Bone marrow (tissue), 2 donors: ENCODE results near the gene ADCY9.
"Not testable (repeated sequence)": the region's sequence is repeated elsewhere in the genome, so short reads cannot be mapped to it uniquely, and the experiment has no call there.

Experiments used
- DNase-seq, 2 donors: peaks; one replicate each; lab custom pipeline; 2025; lab: John Stamatoyannopoulos, UW

Gene ADCY9

GRCh38 chr16:4116325-4117249 lies at the start of gene ADCY9:
Gene ADCY9 (minus strand): TSS chr16:4116442. CDS start chr16:4115442, 1,000 bp downstream.
- DNase-seq, result peak; percentile 26 to 45

GRCh38 chr16:4160658-4161430 lies 44.6 kb upstream of the ADCY9 start:
- no peak for DNase-seq

- DNase-seq, result no peak
Observed at GRCh38 chr16:4159726-4160125, 43.5 kb upstream of the ADCY9 start.

DNA sequence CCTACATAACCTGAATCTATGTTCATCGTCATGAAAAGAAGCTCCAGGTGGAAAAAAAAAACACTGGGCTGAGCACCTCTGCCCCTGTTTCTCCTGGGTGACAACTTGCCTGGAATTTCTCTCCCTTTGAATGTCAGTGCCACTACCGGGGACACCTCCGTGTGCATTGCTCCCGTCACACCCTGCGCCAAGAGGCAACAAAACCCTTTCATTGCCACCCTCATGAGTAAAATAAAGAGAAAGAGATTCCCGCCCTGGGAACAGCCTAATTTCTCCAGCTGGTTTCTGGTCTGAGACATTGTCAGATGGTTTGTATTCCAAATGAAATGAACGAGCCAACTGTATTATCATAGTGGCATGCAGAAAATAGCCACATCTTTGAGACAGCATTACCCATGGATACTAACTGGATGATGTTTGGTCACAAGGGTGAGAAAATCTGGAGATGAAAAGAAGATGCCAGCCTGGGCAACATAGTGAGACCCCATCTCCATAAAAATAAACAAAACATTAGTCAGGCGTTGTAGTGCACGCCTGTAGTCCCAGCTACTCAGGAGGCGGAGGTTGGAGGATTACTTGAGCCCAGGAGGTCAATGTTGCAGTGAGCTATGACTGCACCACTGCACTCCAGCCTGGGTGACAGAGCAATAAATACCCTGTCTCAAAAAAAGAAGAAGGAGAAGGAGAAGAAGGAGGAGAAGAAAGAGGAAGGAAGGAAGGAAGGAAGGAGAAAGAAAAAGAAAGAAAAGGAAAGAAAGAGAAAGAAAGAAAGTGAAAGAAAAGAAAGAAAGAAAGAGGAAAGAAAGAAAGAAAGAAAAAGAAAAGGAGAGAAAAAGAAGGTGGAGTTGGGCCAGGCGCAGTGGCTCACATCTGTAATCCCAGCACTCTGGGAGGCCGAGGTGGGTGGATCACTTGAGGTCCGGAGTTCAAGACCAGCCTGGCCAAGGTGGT lies 42.2 kb upstream of the ADCY9 start:
- DNase-seq, result no peak

DNA sequence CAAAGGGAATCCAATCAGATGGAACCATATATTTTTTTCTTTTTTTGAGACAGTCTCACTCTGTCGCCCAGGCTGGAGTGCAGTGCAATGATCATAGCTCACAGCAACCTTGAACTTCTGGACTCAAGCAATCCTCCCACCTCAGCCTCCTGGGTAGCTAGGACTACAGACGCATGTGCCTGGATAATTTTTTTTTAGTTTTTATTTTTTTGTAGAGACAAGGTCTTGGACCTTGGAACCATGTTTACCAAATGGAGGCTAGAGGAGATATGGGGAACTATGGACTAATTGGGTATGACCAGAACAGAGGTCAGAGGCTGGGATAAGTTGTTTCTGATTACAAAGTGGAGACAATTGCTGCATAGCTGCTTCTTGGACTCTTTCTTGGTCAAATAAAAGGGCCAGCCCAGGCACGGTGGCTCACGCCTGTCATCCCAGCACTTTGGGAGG lies 41.2 kb upstream of the ADCY9 start:
- DNase-seq, result no peak

DNA sequence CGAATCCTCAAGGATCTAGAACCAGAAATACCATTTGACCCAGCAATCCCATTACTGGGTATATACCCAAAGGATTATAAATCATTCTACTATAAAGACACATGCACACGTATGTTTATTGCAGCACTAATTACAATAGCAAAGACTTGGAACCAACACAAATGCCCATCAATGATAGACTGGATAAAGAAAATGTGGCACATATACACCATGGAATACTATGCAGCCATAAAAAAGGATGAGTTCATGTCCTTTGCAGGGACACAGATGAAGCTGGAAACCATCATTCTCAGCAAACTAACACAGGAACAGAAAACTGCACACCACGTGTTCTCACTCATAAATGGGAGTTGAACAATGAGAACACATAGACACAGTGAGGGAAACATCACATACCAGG lies 40.3 kb upstream of the ADCY9 start:
- DNase-seq, result not testable (repeated sequence)

GRCh38 chr16:4153364-4153763 lies 37.1 kb upstream of the ADCY9 start:
- not testable (repeated sequence) for DNase-seq

DNA sequence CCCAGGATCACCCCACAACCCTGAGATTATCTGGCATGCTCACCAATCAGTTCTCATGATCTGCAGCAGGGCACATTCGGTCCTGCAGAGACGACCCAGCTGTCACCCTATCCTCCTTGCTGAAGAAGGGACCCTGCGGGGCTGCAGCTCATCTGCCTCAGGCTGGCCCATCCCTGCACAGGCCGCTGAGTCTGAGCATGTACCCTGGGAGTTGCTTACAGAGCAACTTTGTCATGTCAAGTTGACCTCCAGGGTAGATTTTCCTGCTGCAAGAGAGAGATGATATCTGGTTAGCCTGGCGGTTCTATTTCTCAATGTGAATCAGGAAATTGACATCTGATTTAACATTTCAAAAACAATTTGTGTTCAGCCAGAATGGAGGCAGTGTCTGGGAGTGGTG lies 36.0 kb upstream of the ADCY9 start:
- no peak for DNase-seq

- no peak for DNase-seq
Observed at GRCh38 chr16:4147236-4147635, 31.0 kb upstream of the ADCY9 start.

- peak in 1 of 2 donors; percentile 3 for DNase-seq
Observed at GRCh38 chr16:4142268-4142667, 26.0 kb upstream of the ADCY9 start.

- DNase-seq, result no peak
Observed at GRCh38 chr16:4141604-4142003, 25.4 kb upstream of the ADCY9 start.

GRCh38 chr16:4140652-4141051 lies 24.4 kb upstream of the ADCY9 start:
- DNase-seq, result no peak

DNA sequence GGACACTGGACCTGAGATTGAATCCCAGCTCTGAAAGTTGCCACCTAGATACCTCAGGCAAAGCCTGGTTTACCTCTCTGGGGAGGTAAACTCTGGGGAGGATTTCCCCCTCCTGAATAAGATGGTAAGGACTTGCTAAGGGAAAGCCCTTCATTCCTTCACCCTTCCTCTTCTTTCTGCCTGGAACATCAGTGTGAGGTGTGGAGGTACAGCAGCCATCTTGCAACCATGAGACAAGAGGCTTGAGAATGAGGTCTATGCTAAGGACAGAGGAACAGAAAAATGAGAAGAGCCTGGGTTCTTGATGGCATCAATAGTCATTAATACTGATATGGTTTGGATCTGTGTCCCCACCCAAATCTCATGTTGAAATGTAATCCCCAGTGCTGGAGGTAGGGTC lies 23.7 kb upstream of the ADCY9 start:
- DNase-seq, result no peak

DNA sequence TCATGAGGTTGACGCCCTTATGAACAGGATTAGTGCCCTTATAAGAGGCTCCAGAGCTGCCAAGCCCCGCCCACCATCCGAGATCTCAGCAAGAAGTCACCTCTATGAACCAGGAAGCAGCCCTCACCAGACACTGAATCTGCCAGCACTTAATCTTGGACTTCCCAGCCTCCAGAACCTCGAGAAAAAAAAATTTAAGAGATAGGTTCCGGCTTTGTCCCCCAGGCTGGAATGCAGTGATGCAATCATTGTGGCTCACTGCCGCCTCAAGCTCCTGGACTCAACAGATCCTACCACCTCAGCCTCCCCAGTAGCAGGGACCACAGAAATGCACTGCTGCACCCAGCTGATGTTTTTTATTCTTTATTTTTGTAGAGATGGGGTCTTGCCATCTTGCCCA lies 22.5 kb upstream of the ADCY9 start:
- no peak for DNase-seq

DNA sequence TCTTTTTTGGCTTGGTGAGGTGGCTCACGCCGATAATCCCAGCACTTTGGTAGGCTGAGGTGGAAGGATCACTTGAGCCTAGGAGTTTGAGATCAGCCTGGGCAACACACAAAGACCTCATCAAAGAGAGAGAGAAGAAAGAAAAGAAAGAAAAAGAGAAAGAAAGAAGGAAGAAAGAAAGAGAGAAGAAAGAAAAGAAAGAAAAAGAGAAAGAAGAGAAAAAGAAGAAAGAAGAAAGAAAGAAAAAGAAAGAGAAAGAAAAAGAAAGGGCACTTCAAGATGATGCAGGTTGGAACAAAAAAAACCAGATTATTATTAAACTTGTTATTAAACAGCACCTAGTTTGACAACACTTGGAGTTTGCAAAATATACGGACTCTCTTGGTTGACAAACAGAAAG lies 21.2 kb upstream of the ADCY9 start:
- no peak for DNase-seq

GRCh38 chr16:4136229-4136813 lies 20.1 kb upstream of the ADCY9 start:
- DNase-seq, result no peak

DNA sequence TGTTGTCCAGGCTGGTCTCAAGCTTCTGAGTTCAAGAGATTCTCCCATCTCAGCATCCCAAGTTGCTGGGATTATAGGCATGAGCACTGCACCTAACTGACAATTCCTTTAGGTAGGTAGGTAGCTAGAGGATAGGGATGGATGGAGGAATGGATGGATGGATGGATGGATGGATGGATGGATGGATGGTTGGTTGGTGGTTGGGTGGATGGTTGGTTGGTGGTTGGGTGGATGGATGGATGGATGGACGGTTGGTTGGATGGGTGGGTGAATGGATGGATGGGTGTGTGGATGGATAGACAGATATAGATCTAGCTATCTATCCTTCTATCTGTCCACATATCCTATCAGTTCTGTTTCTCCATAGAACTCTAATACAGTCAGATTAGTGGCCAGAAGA lies 19.3 kb upstream of the ADCY9 start:
- no peak for DNase-seq

DNA sequence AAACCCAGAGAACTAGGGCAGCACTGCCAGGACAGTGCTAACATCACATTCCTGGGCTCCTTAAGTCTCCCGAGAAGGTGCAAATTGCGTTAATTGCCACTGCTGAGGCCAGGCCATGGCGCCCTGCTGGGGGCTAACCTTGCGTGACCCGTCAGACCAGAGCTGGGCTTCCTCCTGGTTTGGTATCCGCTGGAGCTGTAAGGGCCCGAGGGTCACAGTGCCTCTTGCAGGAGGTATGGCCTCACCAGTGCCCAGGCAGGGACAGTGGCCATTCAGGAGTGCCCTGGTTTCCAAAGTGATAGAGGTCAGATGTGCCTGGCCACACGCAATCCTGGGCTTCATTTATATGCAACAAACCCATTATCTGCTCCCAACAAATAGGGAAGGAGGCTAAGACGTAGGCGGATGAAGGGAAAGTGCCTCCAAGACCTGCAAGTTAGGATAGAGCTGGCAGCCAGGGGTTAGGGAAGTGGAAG lies 17.7 kb upstream of the ADCY9 start:
- DNase-seq, result no peak

- no peak for DNase-seq
Observed at GRCh38 chr16:4131621-4132020, 15.4 kb upstream of the ADCY9 start.

- no peak for DNase-seq
Observed at GRCh38 chr16:4124535-4125294, 8.5 kb upstream of the ADCY9 start.
